ENCODE measurements around the gene ACVRL1.

Gene ACVRL1

DNA sequence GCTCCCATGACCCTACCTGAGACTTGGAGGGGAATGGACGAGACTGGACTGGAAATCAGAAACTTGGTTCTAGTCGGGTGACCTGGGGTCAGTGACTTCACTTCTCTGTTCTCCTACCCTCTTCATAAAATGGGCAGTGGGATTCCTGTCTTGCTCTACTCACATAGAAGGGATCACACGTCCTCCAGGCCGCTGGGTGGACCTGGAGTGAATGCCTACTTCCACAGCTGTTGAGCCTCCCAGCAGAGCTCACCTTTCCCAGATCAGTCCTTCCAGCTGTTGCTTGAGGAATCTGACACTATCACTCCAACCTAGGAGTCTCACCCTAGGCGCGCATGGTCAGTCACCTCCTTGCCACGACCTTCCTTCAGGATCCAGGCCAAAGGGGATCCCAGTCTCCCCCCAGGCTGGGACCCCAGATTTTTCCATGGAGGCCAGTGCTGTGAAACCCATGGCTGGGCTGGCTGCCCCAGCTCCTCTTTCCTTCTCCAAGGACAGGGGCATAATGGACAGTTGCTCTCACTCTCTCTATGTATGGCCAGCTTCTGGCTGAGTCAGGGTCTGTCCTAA lies 637 bp downstream of the ACVRL1 start:
- TF ChIP-seq, protein P1, sequence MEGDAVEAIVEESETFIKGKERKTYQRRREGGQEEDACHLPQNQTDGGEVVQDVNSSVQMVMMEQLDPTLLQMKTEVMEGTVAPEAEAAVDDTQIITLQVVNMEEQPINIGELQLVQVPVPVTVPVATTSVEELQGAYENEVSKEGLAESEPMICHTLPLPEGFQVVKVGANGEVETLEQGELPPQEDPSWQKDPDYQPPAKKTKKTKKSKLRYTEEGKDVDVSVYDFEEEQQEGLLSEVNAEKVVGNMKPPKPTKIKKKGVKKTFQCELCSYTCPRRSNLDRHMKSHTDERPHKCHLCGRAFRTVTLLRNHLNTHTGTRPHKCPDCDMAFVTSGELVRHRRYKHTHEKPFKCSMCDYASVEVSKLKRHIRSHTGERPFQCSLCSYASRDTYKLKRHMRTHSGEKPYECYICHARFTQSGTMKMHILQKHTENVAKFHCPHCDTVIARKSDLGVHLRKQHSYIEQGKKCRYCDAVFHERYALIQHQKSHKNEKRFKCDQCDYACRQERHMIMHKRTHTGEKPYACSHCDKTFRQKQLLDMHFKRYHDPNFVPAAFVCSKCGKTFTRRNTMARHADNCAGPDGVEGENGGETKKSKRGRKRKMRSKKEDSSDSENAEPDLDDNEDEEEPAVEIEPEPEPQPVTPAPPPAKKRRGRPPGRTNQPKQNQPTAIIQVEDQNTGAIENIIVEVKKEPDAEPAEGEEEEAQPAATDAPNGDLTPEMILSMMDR (IDR thresholded peaks at IDR 0.05): no peak
- H3K27ac ChIP-seq: no peak overlapping the region
- H3K4me1 ChIP-seq (ENCODE audit: control insufficient read depth in 1 of 2, insufficient read depth in 1 of 2, low read depth in 1 of 2, low read length in 1 of 2): peaks cover 0 to 4% of the 10 kb centered on the region in 2 experiments
- H3K9me3 ChIP-seq: no peaks in the 10 kb centered on the region
- H3K27me3 ChIP-seq: peaks cover 73% of the 10 kb centered on the region
- H3K4me3 ChIP-seq (ENCODE audit: low read depth in 1 of 2, low read length in 1 of 2): no peak overlapping the region
- H3K36me3 ChIP-seq: no peaks in the 10 kb centered on the region

DNA sequence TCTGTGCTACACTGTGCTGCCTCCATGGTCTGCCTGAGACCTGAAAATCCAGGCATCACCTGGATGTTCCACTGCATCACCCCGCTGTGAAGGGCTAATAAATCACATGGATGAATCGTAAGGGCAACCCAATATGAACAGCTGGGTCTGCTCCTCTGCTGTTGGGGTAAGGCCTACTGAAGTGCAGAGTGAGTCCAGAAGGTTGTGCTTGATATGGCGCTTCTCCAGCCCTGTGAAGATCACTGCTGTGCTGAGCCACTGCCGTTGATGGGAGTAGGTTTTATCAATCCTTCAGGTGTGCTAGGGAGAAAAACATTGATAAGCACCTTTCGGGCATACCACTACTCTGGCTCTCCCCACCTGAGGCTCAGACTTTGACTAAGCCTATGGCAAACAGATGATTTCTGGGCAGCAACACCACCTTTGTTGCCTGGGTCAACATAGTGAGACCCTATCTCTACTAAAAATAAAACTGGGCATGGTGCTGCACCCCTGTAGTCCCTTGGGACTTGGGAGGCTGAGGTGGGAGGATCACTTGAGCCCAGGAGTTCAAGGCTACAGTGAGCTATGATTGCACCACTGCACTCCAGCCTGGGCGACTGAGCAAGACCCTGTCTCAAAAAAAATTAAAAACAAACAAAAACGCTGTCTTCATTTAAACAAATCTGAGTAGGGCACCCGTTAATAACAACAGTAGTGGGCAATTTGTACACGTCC lies 1.7 kb downstream of the ACVRL1 start:
- TF ChIP-seq, protein P1 (IDR thresholded peaks at IDR 0.05): no peak

DNA sequence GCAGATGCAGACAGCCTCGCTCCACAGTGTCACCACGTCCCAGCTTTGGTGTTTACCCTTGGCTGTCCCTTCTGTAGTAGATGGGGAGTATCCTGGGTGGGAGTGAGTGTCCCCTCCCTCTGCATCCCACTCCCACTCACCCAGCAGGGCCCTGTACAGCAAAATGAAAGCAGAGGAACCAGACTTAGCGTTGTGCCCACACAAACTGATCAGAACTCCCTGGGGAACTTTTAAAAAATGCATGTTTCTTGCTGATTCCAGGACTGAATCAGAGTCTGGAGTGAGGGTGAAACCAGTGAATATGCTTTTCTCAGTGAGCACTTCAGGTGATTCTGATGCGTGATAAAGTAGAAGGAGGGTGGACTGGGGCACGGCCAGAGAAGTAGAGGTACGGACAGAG lies 2.9 kb downstream of the ACVRL1 start:
- TF ChIP-seq, protein P1 (IDR thresholded peaks at IDR 0.05): no peak
- H3K36me3 ChIP-seq: no peaks in the 10 kb centered on the region
- H3K27me3 ChIP-seq: peaks cover 64% of the 10 kb centered on the region
- H3K4me1 ChIP-seq (ENCODE audit: control insufficient read depth in 1 of 2, insufficient read depth in 1 of 2, low read depth in 1 of 2, low read length in 1 of 2): peaks cover 0 to 4% of the 10 kb centered on the region in 2 experiments
- H3K9me3 ChIP-seq: no peaks in the 10 kb centered on the region
- H3K27ac ChIP-seq: no peak overlapping the region
- no peak overlapping the region for H3K4me3 ChIP-seq (ENCODE audit: low read depth in 1 of 2, low read length in 1 of 2)

More for the DNA sequence above, 1.7 kb downstream of the ACVRL1 start:
- no peaks in the 10 kb centered on the region for H3K9me3 ChIP-seq
- no peak overlapping the region for H3K27ac ChIP-seq
- no peaks in the 10 kb centered on the region for H3K36me3 ChIP-seq
- H3K27me3 ChIP-seq: peaks cover 73% of the 10 kb centered on the region
- peaks cover 0 to 4% of the 10 kb centered on the region in 2 experiments for H3K4me1 ChIP-seq (ENCODE audit: control insufficient read depth in 1 of 2, insufficient read depth in 1 of 2, low read depth in 1 of 2, low read length in 1 of 2)
- no peak overlapping the region for H3K4me3 ChIP-seq (ENCODE audit: low read depth in 1 of 2, low read length in 1 of 2)

DNA sequence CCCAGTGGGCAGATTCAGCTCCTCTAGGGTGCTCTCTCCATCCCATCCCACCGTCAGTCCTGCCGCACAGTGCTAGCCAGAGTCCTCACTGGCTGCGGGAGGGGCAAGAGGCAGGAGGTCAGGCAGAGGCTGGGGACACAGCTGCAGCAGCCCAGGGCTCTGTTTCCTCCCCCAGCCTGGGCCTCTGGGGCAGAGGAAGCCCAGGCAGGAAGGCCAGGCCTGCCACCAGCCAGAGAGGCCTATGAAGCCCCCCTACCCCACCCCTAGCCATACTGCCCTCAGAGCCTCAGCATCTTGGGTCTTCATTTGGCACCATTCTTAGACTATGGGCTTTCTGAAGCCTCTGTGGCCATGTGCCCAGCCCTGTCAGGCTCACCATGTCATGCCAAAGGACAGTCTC lies 3.4 kb downstream of the ACVRL1 start:
- Histone ChIP-seq H3K4me1 (ENCODE audit: control insufficient read depth in 1 of 2, insufficient read depth in 1 of 2, low read depth in 1 of 2, low read length in 1 of 2) (peaks cover 0 to 4% of the 10 kb centered on the region in 2 experiments), H3K4me3 (ENCODE audit: low read depth in 1 of 2, low read length in 1 of 2) (no peak overlapping the region), H3K36me3 (no peaks in the 10 kb centered on the region), H3K27me3 (peaks cover 59% of the 10 kb centered on the region), H3K27ac (no peak overlapping the region), H3K9me3 (no peaks in the 10 kb centered on the region)
- TF ChIP-seq, protein P1 (IDR thresholded peaks at IDR 0.05): no peak

DNA sequence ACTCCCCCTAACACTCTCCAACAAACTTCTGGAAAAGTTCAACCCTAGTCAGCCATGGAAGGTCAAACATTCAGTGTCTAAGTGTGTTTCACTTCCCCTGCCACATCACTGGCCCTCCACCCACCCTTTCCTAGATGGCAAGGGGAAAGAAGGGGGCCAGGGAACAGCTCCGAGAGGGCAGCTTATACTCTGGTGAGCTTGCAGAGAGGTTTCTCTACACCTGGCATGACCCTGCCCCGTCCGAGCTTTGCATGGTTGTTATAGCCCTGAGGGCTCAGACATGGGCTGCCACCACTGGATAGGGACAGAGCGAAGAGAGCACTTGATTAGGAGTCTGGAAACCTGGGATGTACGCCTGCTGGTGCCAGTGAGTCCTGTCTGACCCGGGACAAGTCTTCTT lies 4.0 kb downstream of the ACVRL1 start:
- TF ChIP-seq, protein P1 (IDR thresholded peaks at IDR 0.05): no peak
- H3K27me3 ChIP-seq: peaks cover 53% of the 10 kb centered on the region
- no peaks in the 10 kb centered on the region for H3K36me3 ChIP-seq
- no peak overlapping the region for H3K4me3 ChIP-seq (ENCODE audit: low read depth in 1 of 2, low read length in 1 of 2)
- no peak overlapping the region for H3K27ac ChIP-seq
- H3K9me3 ChIP-seq: no peaks in the 10 kb centered on the region
- H3K4me1 ChIP-seq (ENCODE audit: control insufficient read depth in 1 of 2, insufficient read depth in 1 of 2, low read depth in 1 of 2, low read length in 1 of 2): peaks cover 0 to 4% of the 10 kb centered on the region in 2 experiments
